Coronary artery (tissue), 2 donors: ENCODE data around the gene CADM1.

Experiments
- DNase-seq: peaks from one replicate; pipeline ENCODE4 v3.0.0-alpha.2; 2017; ENCODE audit warnings: low spot score
- H3K27ac ChIP-seq, 2 donors: fragments of 200-600 bp; sonication (generic); one replicate each; pipeline ENCODE4 v1.5.1; 2016 to 2019
- H3K4me3 ChIP-seq: fragments of 200-600 bp; sonication (generic); 2 replicates; pipeline ENCODE4 v1.5.1; 2016; ENCODE audit warnings: mild to moderate bottlenecking, moderate library complexity
- CTCF ChIP-seq: fragments of 200-600 bp; sonication (generic); IDR thresholded peaks from one replicate; pipeline ENCODE4 v1.5.1; 2019; ENCODE audit warnings: antibody characterized with exemption

CADM1 gene

GRCh38 chr11:115504276-115505158, at the start of gene CADM1:
Gene CADM1 (minus strand): TSS chr11:115504415.
- peak; percentile 54 for TF ChIP-seq CTCF
- H3K27ac ChIP-seq: peak within 1 kb of the TSS; percentile 39 to 82
- H3K4me3 ChIP-seq: peak within 1 kb of the TSS; percentile 79
- peak; percentile 91 for DNase-seq

- Histone ChIP-seq H3K27ac (no peak overlapping the region), H3K4me3 (no peak overlapping the region)
- no peak for TF ChIP-seq CTCF
- DNase-seq: no peak
Measured at GRCh38 chr11:115552773-115553438, 48.7 kb upstream of the CADM1 start.

GRCh38 chr11:115552151-115552772, 48.0 kb upstream of the CADM1 start:
- no peak for TF ChIP-seq CTCF
- no peak overlapping the region for H3K27ac ChIP-seq
- no peak for DNase-seq
- H3K4me3 ChIP-seq: no peak overlapping the region

- no peak for DNase-seq
- TF ChIP-seq CTCF: no peak
- H3K27ac ChIP-seq: no peak overlapping the region
- H3K4me3 ChIP-seq: no peak overlapping the region
Measured at GRCh38 chr11:115550291-115551059, 46.3 kb upstream of the CADM1 start.

GRCh38 chr11:115548878-115549528, 44.8 kb upstream of the CADM1 start:
- no peak for DNase-seq
- Histone ChIP-seq H3K4me3 (no peak overlapping the region), H3K27ac (no peak overlapping the region)
- TF ChIP-seq CTCF: no peak

GRCh38 chr11:115545581-115546210, 41.5 kb upstream of the CADM1 start:
- Histone ChIP-seq H3K27ac (no peak overlapping the region), H3K4me3 (no peak overlapping the region)
- DNase-seq: no peak
- TF ChIP-seq CTCF: no peak
